Right atrium auricular region (tissue), 2 donors: ENCODE measurements around the gene MAFB. TPM values are rescaled to one million over a fixed set of nuclear protein-coding genes. Genes with fewer than 3 reads are reported as not detected.

Experiments
- DNase-seq: peaks from one replicate; pipeline ENCODE4 v3.0.0-alpha.2; 2019; ENCODE audit warnings: low spot score
- H3K27ac ChIP-seq, 2 donors: fragments of 200-600 bp; sonication (generic); 1 replicate in 1 of 2; 2 replicates in 1 of 2; pipeline ENCODE4 v1.5.1; 2016 to 2019
- H3K27me3 ChIP-seq, 2 donors: fragments of 200-600 bp; sonication (generic); one replicate each; pipeline versions ENCODE4 v1.5.1 to v1.6.0; 2017 to 2019
- H3K36me3 ChIP-seq: fragments of 200-600 bp; sonication (generic); one replicate; pipeline ENCODE4 v1.5.1; 2016
- H3K4me1 ChIP-seq, 2 donors: fragments of 200-600 bp; sonication (generic); one replicate each; pipeline versions ENCODE4 v1.5.1 to v1.6.0; 2017 to 2019
- H3K4me3 ChIP-seq, 2 donors: fragments of 200-600 bp; sonication (generic); 1 replicate in 1 of 2; 2 replicates in 1 of 2; pipeline ENCODE4 v1.5.1; 2017 to 2019; ENCODE audit warnings: mild to moderate bottlenecking in 1 of 2, moderate library complexity in 1 of 2
- H3K9me3 ChIP-seq, 2 donors: fragments of 200-600 bp; sonication (generic); one replicate each; pipeline ENCODE4 v1.5.1; 2019
- total RNA-seq, 2 donors: library from RNA; depleted of rRNA; stranded (reverse); fragments of >200 nt; gene quantifications; one replicate each; pipeline ENCODE4 v1.1.0, GENCODE V29; 2016
- TF ChIP-seq, protein P1 (sequence below), 2 donors: fragments of 200-600 bp; sonication (generic); IDR thresholded peaks; one replicate each; pipeline ENCODE4 v1.5.1; 2019; ENCODE audit warnings: antibody characterized with exemption in 2 of 2

The MAFB gene
- total RNA-seq, 2 donors from 2014 or later, result 14.2 to 31.7 TPM

DNA sequence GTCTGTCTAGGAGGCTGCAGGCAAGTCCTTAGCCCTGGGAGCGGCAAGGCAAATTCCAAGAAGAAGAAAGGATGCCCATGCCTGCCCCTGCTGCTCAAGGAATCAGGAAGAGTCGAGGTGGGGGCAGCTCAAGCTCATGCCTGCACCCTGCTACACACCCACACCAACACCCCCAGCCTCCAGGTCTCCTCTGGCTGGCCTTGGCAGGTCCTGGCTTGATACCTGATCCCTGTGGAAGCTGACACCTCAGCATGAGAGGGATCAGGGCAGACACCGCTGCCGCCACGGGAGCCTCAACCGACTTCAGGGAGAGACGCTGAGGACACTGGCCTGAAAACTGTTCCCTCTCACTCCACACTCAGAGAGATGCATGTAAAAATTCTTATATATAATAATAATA lies 35.5 kb upstream of the MAFB start:
- Histone ChIP-seq H3K36me3 (no peaks in the 10 kb centered on the region), H3K9me3 (no peaks in the 10 kb centered on the region), H3K4me3 (no peak overlapping the region), H3K27ac (no peak overlapping the region), H3K4me1 (no peaks in the 10 kb centered on the region), H3K27me3 (no peaks in the 10 kb centered on the region)
- DNase-seq, result no peak
- TF ChIP-seq, protein P1, sequence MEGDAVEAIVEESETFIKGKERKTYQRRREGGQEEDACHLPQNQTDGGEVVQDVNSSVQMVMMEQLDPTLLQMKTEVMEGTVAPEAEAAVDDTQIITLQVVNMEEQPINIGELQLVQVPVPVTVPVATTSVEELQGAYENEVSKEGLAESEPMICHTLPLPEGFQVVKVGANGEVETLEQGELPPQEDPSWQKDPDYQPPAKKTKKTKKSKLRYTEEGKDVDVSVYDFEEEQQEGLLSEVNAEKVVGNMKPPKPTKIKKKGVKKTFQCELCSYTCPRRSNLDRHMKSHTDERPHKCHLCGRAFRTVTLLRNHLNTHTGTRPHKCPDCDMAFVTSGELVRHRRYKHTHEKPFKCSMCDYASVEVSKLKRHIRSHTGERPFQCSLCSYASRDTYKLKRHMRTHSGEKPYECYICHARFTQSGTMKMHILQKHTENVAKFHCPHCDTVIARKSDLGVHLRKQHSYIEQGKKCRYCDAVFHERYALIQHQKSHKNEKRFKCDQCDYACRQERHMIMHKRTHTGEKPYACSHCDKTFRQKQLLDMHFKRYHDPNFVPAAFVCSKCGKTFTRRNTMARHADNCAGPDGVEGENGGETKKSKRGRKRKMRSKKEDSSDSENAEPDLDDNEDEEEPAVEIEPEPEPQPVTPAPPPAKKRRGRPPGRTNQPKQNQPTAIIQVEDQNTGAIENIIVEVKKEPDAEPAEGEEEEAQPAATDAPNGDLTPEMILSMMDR (IDR thresholded peaks at IDR 0.05), result no peak

DNA sequence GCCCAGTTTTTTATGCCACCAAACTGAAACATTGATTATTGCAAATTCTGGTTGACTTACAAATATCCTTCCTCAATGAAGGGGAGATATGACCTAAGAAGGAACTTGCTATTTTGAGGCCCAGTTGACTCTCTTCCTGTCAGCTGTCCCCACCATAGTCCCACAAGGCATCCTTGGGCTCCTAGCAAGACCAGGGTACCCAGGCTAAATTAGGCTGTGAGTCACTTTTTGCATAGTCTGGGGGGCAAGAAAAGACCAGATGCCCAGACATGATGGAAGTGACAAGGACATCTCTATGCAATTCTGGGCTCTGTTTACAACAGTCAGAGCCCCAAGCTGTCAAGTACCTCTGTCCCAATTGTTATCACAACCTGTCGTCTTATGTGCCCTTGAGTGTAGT lies 31.8 kb upstream of the MAFB start:
- H3K9me3 ChIP-seq, result no peaks in the 10 kb centered on the region
- H3K4me1 ChIP-seq, result no peaks in the 10 kb centered on the region
- H3K36me3 ChIP-seq, result no peaks in the 10 kb centered on the region
- DNase-seq, result no peak
- H3K4me3 ChIP-seq, result no peak overlapping the region
- H3K27ac ChIP-seq, result no peak overlapping the region
- TF ChIP-seq, protein P1 (IDR thresholded peaks at IDR 0.05), result no peak
- H3K27me3 ChIP-seq, result no peaks in the 10 kb centered on the region

DNA sequence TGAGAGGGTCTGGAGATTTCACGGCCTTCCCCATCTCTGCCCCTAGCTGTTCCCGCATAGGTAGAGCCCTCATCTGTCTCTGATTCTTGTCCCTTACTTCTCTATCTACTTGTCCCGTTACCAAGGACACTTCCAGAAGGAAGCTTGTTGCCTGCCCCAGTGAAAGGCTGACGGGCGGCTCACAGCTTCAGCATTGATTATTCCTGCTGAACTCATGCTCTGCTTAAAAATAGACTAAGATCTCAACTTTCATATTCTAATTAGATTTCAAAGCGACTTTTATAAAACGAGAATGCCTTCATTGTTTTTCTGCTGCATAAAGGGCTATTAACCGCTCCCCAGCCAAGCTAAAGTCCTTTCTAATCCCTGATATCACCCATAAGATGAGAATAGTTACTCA lies 31.1 kb upstream of the MAFB start:
- Histone ChIP-seq H3K4me3 (no peak overlapping the region), H3K27ac (no peak overlapping the region), H3K4me1 (no peaks in the 10 kb centered on the region), H3K36me3 (no peaks in the 10 kb centered on the region), H3K27me3 (no peaks in the 10 kb centered on the region), H3K9me3 (no peaks in the 10 kb centered on the region)
- TF ChIP-seq, protein P1 (IDR thresholded peaks at IDR 0.05), result no peak
- no peak for DNase-seq

DNA sequence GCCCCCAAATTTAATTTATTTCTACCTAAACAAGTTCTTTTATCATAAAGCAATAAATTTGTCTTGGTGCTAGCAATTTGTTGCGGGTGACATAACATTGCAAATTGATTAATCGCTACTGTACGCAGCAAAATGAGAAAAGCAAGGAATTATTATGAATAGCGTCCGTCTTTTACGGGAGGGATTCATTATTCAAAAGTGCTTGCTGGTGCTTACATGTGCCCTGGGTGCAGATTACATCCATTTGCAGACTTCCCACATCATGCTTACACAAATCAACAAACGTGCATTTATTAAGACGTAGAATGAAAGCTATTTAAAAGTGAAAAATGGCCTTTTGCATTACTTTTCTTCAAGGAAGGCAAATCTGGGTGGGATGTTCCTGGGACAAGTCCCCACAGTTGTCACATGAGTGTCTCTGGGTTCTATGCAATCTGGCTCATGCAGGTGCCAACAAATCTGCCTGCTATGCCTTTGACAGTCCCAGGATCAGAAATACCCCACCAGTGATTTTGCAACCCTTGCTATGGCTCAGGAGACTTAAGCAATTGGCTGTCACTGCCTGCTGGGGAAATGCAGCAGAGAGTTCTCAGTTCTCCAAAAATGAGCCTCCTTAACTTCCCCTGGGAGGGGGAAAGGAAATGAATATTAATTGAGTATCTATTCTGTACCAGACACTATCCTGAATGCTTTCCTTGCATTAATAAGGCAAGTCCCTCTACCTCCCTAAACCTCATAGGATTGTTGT lies 30.1 kb upstream of the MAFB start:
- H3K27me3 ChIP-seq, result no peaks in the 10 kb centered on the region
- H3K4me3 ChIP-seq, result no peak overlapping the region
- H3K27ac ChIP-seq, result no peak overlapping the region
- no peak for DNase-seq
- H3K9me3 ChIP-seq, result no peaks in the 10 kb centered on the region
- TF ChIP-seq, protein P1 (IDR thresholded peaks at IDR 0.05), result no peak
- H3K4me1 ChIP-seq, result no peaks in the 10 kb centered on the region
- H3K36me3 ChIP-seq, result no peaks in the 10 kb centered on the region

DNA sequence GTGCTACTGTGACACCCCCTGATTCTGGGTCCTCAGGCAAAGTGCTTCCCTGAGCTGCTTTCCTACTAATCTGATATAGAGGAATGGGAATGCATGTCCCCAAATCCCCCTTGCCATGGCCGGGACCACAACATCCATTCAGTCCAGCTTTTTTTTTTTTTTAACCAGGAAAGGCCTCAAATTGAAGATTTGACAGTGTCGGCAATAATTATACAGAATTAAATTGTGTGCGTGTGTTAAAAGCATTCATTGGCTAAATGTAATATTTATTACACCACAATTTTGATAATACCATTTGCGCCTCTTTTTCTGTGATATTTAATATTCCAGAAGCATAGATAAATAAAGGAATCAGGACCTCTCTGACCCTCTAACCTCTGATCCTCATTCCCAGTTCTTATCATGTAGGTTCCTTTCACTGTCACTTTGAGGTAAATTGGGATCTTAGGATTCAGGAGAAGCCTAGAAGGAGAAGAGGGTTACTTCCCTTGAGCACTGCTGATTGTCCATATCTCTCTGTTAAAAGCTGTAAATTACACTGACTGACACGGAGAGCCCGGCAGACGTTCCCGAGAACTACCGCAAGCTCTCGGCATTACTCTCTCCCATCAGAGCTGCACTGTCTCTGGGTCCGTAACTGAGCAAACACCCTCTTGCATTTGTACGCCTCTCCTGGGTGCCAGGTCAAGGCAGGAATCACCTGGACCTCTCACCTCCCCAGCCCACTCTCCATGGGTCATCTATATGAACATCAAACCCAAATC lies 29.4 kb upstream of the MAFB start:
- no peaks in the 10 kb centered on the region for H3K4me1 ChIP-seq
- no peaks in the 10 kb centered on the region for H3K36me3 ChIP-seq
- H3K27me3 ChIP-seq, result no peaks in the 10 kb centered on the region
- TF ChIP-seq, protein P1 (IDR thresholded peaks at IDR 0.05), result no peak
- H3K27ac ChIP-seq, result no peak overlapping the region
- DNase-seq, result no peak
- H3K9me3 ChIP-seq, result no peaks in the 10 kb centered on the region
- H3K4me3 ChIP-seq, result no peak overlapping the region
